Activated CD4-positive, alpha-beta T cell treated with anti-CD3 and anti-CD28 coated beads, Interleukin-2, amount 10 ng/mL, durations not matched to agents 7 days and 5 days (primary cell): ENCODE results near the gene MEI4. TPM values are rescaled to one million over a fixed set of nuclear protein-coding genes. Genes with fewer than 3 reads are reported as not detected.
"Not testable (repeated sequence)": the region's sequence is repeated elsewhere in the genome, so short reads cannot be mapped to it uniquely, and the experiment has no call there.

Experiments
- CTCF ChIA-PET: fragments of 350-600 bp; sonication (Branson Sonifier 250); formaldehyde crosslinking; loops from one replicate; lab custom pipeline; 2021; ENCODE audit warnings: antibody characterized with exemption; lab: Charles Lee
- POLR2A ChIA-PET: fragments of 350-600 bp; sonication (Branson Sonifier 250); formaldehyde crosslinking; loops from one replicate; lab custom pipeline; 2021; ENCODE audit warnings: antibody characterized with exemption; lab: Charles Lee
- DNase-seq: peaks from one replicate; pipeline ENCODE4 v3.0.0-alpha.2; 2020
- H3K27ac Mint-ChIP-seq: one replicate; pipeline ENCODE4 v1.8.0; 2021; ENCODE audit warnings: mild to moderate bottlenecking, moderate library complexity, mixed read lengths
- H3K27me3 Mint-ChIP-seq: one replicate; pipeline ENCODE4 v1.8.0; 2021; ENCODE audit warnings: mixed read lengths
- H3K36me3 Mint-ChIP-seq: one replicate; pipeline ENCODE4 v1.8.0; 2021; ENCODE audit warnings: low read depth, mixed read lengths
- H3K4me1 Mint-ChIP-seq: one replicate; pipeline ENCODE4 v1.8.0; 2021; ENCODE audit warnings: mixed read lengths
- H3K4me3 Mint-ChIP-seq: one replicate; pipeline ENCODE4 v1.8.0; 2021; ENCODE audit warnings: mild to moderate bottlenecking, moderate library complexity, mixed read lengths
- H3K9me3 Mint-ChIP-seq: one replicate; pipeline ENCODE4 v1.8.0; 2021; ENCODE audit warnings: mixed read lengths
- total RNA-seq, 2 experiments: library from RNA; stranded (reverse); gene quantifications; one replicate each; pipeline ENCODE4 v1.2.3, GENCODE V29; 2021

Gene MEI4
- total RNA-seq, 2 experiments from 2014 or later, result not detected

GRCh38 chr6:77796824-77797809, 144.3 kb downstream of the MEI4 start:
- H3K4me3 Mint-ChIP-seq, result no peak overlapping the region

DNA sequence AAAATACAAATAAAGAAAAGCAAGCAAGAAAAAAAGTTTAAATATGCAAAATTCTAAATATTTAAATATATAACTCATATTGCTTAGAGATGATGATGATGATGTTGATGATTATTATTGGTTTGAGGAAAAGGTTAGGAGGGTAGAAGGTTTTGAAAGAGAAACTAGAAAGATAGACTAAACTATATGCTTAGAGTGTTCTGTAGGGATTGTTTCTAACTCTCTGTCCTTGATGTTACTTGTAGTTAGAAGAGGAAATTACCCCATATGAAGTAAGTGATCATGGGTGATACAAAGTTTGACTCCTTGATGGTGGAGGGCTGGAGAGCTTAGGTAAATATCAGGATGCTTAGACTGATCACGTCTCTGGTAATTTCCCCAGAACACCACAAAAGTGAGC, 159.5 kb downstream of the MEI4 start:
- ChIA-PET CTCF (interaction anchor here (0.6 kb wide), 1 partner anchor 267 kb away, joined by 5 read pairs; no protein-coding TSS in a partner anchor), POLR2A (no interaction called here)
- Mint-ChIP-seq H3K27me3 (no peaks in the 10 kb centered on the region), H3K4me3 (no peak overlapping the region), H3K4me1 (no peaks in the 10 kb centered on the region), H3K27ac (no peak overlapping the region), H3K9me3 (peaks cover 5% of the 10 kb centered on the region), H3K36me3 (no peaks in the 10 kb centered on the region)
- no peak for DNase-seq

More at GRCh38 chr6:77796824-77797809, 144.3 kb downstream of the MEI4 start:
- Mint-ChIP-seq H3K27me3 (no peaks in the 10 kb centered on the region), H3K4me1 (no peaks in the 10 kb centered on the region), H3K36me3 (no peaks in the 10 kb centered on the region), H3K27ac (no peak overlapping the region), H3K9me3 (peaks cover 15% of the 10 kb centered on the region)
- CTCF ChIA-PET, result no interaction called here
- DNase-seq, result no peak
- POLR2A ChIA-PET, result no interaction called here

DNA sequence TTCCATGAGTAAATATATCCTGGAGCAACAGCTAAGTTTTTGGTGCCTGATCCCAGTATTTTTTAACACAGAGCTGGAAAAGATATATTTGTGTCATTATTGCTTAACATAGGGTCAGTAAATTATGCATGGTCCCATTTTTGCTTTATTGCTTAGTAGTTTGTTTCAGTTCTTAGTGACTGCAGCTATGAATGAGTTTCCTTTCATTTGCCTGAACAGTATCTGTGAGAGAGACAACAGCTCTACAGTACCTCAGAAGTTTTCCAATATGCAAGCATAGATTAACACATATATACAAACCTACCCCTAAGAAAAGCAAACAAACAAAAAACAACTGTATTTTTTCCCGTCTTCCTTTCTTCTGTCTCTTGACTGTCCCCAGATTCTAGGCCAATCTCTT, 160.3 kb downstream of the MEI4 start:
- Mint-ChIP-seq H3K27me3 (no peaks in the 10 kb centered on the region), H3K36me3 (no peaks in the 10 kb centered on the region), H3K27ac (no peak overlapping the region), H3K4me3 (no peak overlapping the region), H3K4me1 (no peaks in the 10 kb centered on the region), H3K9me3 (peaks cover 5% of the 10 kb centered on the region)
- DNase-seq, result no peak
- ChIA-PET CTCF (no interaction called here), POLR2A (no interaction called here)

DNA sequence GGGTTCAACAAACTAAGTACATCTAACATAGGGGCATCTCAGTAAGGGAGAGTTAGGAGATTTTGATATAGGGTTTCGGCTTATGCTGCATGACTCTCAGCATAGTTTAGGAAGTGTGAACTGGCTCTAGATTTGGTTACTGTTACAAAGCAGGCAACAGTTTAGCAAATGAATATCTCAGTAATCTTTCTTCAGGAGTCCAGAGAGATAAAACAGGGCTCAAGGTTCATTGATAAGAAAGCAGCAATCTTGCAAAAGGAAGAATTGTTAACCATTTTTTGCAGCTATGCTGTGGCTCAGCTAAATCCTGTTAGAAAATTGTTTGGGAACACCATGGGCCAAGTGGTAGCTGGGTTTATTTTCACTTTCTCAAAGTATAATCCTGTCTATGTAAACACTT, 161.3 kb downstream of the MEI4 start:
- H3K27ac Mint-ChIP-seq, result no peak overlapping the region
- ChIA-PET CTCF (no interaction called here), POLR2A (no interaction called here)
- DNase-seq, result no peak
- no peaks in the 10 kb centered on the region for H3K36me3 Mint-ChIP-seq
- no peak overlapping the region for H3K4me3 Mint-ChIP-seq
- H3K4me1 Mint-ChIP-seq, result no peaks in the 10 kb centered on the region
- H3K27me3 Mint-ChIP-seq, result no peaks in the 10 kb centered on the region
- H3K9me3 Mint-ChIP-seq, result peaks cover 5% of the 10 kb centered on the region

DNA sequence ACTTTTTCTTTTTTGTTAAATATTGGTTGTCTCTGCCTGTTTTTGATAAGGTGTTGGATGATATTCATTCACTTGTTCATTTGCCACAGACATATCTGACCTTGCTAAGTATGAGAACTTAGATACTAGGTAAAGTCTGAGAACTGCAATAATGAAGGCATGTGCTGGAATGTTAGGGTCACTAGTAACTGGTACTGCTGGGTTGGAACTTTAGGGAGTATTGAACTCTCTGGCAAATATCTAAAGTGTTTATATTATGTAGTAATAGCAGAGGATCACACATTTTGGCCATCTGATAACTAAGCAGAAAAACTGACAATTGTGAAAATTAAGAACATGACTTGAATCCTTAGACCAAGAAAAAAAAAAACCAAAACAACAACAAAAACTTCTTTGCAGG, 162.7 kb downstream of the MEI4 start:
- H3K36me3 Mint-ChIP-seq, result no peaks in the 10 kb centered on the region

GRCh38 chr6:77816766-77817270, 164.0 kb downstream of the MEI4 start:
- Mint-ChIP-seq H3K27ac (no peak overlapping the region), H3K4me3 (no peak overlapping the region), H3K27me3 (no peaks in the 10 kb centered on the region), H3K9me3 (peaks cover 5% of the 10 kb centered on the region), H3K4me1 (no peaks in the 10 kb centered on the region), H3K36me3 (no peaks in the 10 kb centered on the region)
- DNase-seq, result no peak
- POLR2A ChIA-PET, result no interaction called here
- CTCF ChIA-PET, result no interaction called here

More for the DNA sequence above, 162.7 kb downstream of the MEI4 start:
- no peak overlapping the region for H3K4me3 Mint-ChIP-seq
- H3K27ac Mint-ChIP-seq, result no peak overlapping the region
- no peak for DNase-seq
- no peaks in the 10 kb centered on the region for H3K4me1 Mint-ChIP-seq
- H3K27me3 Mint-ChIP-seq, result no peaks in the 10 kb centered on the region
- ChIA-PET POLR2A (no interaction called here), CTCF (no interaction called here)
- H3K9me3 Mint-ChIP-seq, result peaks cover 5% of the 10 kb centered on the region

- Mint-ChIP-seq H3K27me3 (no peaks in the 10 kb centered on the region), H3K4me1 (no peaks in the 10 kb centered on the region), H3K4me3 (no peak overlapping the region), H3K9me3 (peaks cover under 1% of the 10 kb centered on the region), H3K36me3 (no peaks in the 10 kb centered on the region), H3K27ac (no peak overlapping the region)
- ChIA-PET POLR2A (no interaction called here), CTCF (no interaction called here)
- no peak for DNase-seq
Measured at GRCh38 chr6:77822265-77822664, 169.4 kb downstream of the MEI4 start.

DNA sequence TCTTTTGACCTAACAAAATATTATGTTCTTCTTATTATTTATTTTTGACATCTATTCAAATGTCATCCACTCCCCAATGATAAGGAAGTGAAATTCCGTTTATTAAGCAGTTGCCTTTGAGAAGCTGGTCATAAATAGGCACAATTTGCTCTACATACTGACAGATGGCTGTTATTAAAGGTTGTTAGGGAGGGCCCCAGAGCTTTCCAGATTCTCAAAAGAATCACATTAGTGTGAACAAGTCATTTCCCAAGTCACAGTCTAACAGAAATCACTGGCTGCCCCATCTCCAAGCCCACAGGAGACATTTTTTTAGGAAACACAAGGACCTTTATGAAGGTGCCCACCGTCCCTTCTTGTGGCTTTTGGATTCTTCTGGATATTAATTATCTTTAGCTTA, 172.4 kb downstream of the MEI4 start:
- no peak for DNase-seq
- H3K9me3 Mint-ChIP-seq, result no peaks in the 10 kb centered on the region
- ChIA-PET POLR2A (no interaction called here), CTCF (no interaction called here)
- no peaks in the 10 kb centered on the region for H3K36me3 Mint-ChIP-seq
- H3K27me3 Mint-ChIP-seq, result no peaks in the 10 kb centered on the region
- no peak overlapping the region for H3K4me3 Mint-ChIP-seq
- no peaks in the 10 kb centered on the region for H3K4me1 Mint-ChIP-seq
- no peak overlapping the region for H3K27ac Mint-ChIP-seq

DNA sequence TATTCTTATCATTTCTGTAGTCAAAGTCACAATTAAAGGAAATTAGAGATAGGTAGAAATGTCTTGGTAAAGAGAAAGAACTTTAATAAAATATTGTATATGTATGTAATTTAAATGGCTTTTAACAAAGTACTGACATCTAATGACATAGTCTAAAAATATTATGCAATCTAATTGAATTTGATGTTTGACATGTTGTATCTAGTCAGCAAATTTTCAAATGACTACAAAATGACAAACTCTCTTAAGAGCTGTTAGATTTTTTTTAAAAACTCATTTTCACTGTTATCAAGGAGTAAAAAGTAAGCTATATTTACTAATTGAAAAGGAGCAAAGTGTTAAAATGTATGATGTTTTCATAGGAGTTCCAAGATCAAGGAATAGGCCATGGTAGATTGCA, 176.9 kb downstream of the MEI4 start:
- POLR2A ChIA-PET, result no interaction called here
- no peak overlapping the region for H3K27ac Mint-ChIP-seq
- H3K27me3 Mint-ChIP-seq, result no peaks in the 10 kb centered on the region
- no peaks in the 10 kb centered on the region for H3K36me3 Mint-ChIP-seq
- CTCF ChIA-PET, result no interaction called here
- no peak overlapping the region for H3K4me3 Mint-ChIP-seq
- no peaks in the 10 kb centered on the region for H3K4me1 Mint-ChIP-seq
- no peaks in the 10 kb centered on the region for H3K9me3 Mint-ChIP-seq
- DNase-seq, result no peak

DNA sequence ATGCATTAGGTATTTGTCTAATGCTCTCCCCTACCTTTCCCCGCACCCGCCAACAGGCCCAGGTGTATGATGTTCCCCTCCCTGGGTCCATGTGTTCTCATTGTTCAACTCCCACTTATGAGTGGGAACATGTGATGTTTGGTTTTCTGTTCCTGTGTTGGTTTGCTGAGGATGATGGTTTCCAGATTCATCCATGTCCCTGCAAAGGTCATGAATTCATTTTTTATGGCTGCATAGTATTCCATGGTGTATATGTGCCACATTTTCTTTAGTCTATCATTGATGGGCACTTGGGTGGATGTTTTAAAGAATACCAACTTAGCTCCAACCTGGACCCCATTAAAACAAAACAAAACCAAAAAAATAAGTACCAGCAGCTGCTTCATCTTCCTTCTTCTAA, 180.9 kb downstream of the MEI4 start:
- CTCF ChIA-PET, H3K27ac Mint-ChIP-seq, POLR2A ChIA-PET, H3K9me3 Mint-ChIP-seq, H3K4me1 Mint-ChIP-seq, H3K36me3 Mint-ChIP-seq, H3K4me3 Mint-ChIP-seq, DNase-seq, H3K27me3 Mint-ChIP-seq: not testable (repeated sequence)

GRCh38 chr6:77834591-77834996, 181.8 kb downstream of the MEI4 start:
- no peaks in the 10 kb centered on the region for H3K36me3 Mint-ChIP-seq
- no peaks in the 10 kb centered on the region for H3K4me1 Mint-ChIP-seq
- H3K27ac Mint-ChIP-seq, result no peak overlapping the region
- H3K4me3 Mint-ChIP-seq, result no peak overlapping the region
- DNase-seq, result no peak
- H3K27me3 Mint-ChIP-seq, result no peaks in the 10 kb centered on the region
- ChIA-PET CTCF (no interaction called here), POLR2A (no interaction called here)
- no peaks in the 10 kb centered on the region for H3K9me3 Mint-ChIP-seq

DNA sequence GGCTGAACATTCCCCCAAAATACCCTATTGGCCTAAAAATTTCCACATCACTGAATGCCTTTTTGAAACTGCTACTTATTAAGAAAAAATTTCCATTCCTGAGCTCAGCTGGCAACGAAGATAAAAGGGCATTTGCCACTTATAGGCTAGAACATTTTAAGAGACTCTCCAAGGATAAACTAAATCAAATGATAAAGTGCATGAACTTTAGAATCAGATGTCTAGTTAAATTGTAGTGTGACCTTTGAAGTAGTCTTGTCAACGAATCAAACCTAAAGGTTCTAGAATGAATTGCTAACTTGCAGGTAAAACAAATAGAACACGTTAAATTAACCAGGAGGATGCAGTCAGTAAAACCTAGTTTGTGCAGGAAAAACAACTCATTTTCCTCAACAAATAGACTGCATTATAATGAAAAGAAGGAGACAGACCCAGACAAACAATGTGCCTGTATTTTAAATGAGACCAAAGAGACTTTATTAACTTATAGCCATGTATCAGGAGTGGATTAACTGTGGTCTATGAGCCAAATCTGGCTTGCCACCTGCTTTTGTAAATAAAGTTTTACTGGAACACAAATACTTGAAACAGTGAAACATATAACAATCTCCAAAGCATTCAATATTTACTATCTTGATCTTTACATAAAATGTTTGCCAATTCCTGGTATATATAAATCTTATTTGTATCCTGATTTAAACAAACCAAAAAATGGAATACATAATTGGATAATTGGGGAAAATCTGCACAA, 184.4 kb downstream of the MEI4 start:
- Mint-ChIP-seq H3K9me3 (no peaks in the 10 kb centered on the region), H3K27me3 (no peaks in the 10 kb centered on the region), H3K4me1 (no peaks in the 10 kb centered on the region), H3K36me3 (no peaks in the 10 kb centered on the region), H3K4me3 (no peak overlapping the region), H3K27ac (no peak overlapping the region)
- no peak for DNase-seq
- CTCF ChIA-PET, result no interaction called here
- POLR2A ChIA-PET, result no interaction called here

- CTCF ChIA-PET, result no interaction called here
- POLR2A ChIA-PET, result no interaction called here
- DNase-seq, result no peak
- Mint-ChIP-seq H3K9me3 (no peaks in the 10 kb centered on the region), H3K4me3 (no peak overlapping the region), H3K4me1 (no peaks in the 10 kb centered on the region), H3K27me3 (no peaks in the 10 kb centered on the region), H3K36me3 (no peaks in the 10 kb centered on the region), H3K27ac (no peak overlapping the region)
Measured at GRCh38 chr6:77839292-77839691, 186.5 kb downstream of the MEI4 start.
